Lung microvascular endothelial cell (primary cell): ENCODE results near the gene KIRREL3. TPM values are rescaled to one million over a fixed set of nuclear protein-coding genes. Genes with fewer than 3 reads are reported as not detected.
A peak's percentile ranks its signal among the peaks of the same experiment; 100 is the strongest.

Experiments
- DNase-seq, 2 donors: peaks; one replicate each; pipeline versions ENCODE4 v3.0.0 to v3.0.0-alpha.2; 2010; ENCODE audit warnings: low read depth in 2 of 2
- total RNA-seq: library from RNA; depleted of rRNA; stranded (reverse); fragments of >200 nt; gene quantifications from 2 replicates; pipeline ENCODE4 v1.2.1, GENCODE V29; 2014

KIRREL3 gene
- total RNA-seq, 1 donor from 2014 or later, result under 0.01 TPM

DNA sequence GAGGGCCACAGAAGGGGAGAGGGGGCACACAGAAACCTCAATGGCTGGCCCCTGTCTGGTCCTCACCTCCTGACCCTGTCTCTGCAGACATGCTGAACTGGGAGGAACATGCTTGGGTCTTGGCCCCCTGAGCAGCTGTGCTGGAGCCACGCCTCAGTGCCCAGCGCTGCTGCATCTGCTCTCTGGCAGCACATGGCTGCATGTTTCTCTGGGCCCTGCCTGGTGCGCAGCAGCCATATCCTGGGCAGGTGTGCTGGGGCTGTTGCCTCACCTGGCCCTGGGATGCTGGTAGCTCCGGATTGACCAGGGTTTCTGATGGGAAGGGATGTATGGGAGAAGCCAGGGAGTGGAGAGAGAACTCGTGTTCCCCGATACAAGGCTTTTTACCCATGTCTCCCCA lies 397.1 kb downstream of the KIRREL3 start:
- no peak for DNase-seq

- DNase-seq, result no peak
These were observed 397.6 kb downstream of the KIRREL3 start for GRCh38 chr11:126602993-126603392.

DNA sequence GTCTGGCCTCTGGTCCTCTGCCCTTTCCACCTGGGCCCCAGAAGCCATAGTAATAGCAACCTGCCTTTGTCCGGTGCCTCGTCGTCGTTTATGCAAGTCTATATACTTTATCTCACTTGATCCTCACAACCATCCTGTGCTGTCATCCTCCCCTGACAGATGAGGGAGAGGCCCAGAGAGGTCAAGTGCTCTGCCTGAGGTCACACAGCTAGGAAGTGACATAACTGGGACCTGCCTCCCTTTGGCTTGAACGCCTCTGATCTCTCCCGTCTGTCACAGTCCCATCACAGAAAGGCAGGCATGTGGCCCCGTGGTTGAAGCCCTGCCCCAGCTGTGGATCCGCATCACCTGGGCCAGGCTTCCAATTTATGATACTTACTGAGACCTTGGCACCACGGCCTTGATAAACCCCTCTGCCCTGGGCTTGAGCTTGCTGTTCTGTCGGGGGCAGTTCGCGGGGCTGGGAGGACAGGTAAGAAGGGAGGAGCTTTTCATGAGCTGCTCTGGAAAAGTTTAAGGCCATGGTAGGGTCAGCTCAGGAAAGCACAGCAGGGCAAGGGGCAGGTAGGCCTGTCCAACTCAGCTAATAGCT lies 398.1 kb downstream of the KIRREL3 start:
- DNase-seq, result no peak

DNA sequence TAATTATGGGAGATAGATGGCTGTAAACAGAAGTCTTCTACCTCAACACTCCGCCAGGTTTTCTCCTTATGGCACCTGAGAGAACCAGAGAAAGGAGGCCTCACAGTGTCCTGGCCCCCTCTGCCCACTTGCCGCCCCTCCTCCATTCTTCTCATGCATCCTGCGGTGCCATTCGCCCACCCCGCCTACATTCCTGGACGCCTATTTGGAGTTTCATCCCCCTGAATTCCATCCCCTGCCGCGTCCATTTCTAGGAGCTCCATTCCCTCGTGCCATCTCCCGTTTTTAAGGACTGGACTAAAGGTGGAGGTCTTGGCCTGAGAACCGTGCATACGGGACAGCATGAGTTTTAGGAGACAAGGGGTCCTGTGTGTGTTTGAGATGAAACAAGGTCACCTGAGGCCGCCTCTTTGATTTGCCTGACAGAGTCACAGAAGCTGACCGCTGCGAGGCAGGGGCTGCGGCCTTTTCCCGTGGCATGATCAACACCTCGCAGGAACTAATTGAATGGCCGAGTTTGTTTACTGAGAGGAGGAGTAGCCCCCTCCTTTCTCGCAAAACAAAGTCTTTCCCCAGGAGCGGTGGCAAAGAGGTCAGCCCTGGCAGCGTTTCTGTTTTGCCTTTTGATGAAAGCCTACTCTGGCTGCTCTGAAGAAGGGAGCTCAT lies 398.9 kb downstream of the KIRREL3 start:
- no peak for DNase-seq

GRCh38 chr11:126601136-126601535 lies 399.4 kb downstream of the KIRREL3 start:
- DNase-seq, result no peak

DNA sequence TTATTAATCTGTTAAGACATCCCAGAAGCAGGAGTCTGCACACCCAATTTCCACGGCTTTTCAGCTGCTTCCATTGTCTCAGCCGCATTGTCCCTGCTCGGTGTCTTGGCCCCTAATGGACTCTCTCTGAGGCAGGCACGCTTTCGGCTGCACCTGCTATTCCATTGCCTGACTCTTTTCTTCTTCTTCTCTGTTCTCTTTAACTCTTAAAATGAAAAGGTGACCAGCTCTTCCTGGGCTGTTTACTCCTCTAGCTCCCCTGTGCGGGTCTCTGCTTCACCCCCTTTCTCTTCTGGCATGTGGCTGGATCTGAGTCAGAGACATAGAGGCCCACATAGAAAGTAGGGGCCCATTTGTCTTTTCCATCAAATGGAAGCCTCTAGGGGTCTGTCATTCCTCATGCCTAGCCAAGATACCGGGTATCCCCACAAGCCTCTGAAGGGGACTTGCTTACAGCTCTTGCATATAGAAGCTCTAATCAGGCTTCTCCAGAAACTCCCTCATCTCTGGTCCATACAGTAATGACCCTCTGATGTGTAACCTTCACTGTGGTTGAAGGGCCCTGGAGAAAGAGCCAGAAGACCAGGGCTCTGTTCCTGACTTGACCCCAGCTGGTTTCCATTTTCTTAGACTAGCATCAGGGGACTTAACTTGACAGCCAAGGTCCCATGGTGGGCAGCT lies 401.2 kb downstream of the KIRREL3 start:
- DNase-seq, result no peak

GRCh38 chr11:126598344-126599216 lies 402.0 kb downstream of the KIRREL3 start:
- DNase-seq, result no peak

- DNase-seq, result no peak
These were observed 403.5 kb downstream of the KIRREL3 start for GRCh38 chr11:126597041-126597440.

GRCh38 chr11:126596474-126596873 lies 404.1 kb downstream of the KIRREL3 start:
- no peak for DNase-seq

DNA sequence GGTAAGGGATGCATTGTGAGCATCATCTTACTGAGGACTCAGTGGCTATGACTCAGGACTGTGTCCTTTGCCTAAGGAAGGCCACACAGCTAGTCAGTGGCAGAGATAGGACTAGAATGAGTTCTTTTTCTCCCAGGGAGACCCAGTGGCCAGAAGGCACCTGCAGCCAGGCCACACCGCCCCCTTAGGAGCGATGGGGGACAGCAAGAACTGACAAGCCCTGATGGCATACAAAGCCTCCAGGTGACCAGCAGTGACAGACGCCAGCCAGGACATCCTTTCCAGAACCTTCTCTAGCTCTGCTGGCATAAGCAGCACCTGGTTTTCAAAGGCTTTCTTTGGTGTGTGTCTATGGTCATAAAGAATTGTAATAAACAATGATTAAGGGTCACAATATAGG lies 405.0 kb downstream of the KIRREL3 start:
- no peak for DNase-seq

DNA sequence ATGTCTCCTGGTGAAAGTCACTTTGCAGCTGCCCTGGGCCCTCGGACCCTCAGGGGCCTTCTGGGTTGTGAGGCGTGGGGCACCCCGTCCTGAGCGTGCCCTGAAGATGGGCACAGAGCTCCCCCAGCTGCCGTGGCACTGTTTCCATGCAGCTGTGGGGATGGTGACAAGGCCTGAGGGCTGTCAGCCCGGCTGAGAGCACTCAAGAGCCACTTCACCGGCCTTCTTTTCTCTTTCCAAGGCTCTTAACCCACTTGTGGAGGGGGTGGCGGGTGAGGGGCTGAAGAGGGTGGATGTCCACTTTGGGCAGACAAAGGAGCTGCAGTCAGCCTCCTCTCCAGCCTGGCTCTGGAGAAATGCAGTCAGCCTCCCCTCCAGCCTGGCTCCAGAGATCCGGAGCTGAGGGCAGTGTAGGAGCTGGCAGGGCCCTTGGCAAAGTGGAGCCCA lies 405.6 kb downstream of the KIRREL3 start:
- DNase-seq, result no peak

GRCh38 chr11:126592496-126593410 lies 407.8 kb downstream of the KIRREL3 start:
- DNase-seq, result no peak

DNA sequence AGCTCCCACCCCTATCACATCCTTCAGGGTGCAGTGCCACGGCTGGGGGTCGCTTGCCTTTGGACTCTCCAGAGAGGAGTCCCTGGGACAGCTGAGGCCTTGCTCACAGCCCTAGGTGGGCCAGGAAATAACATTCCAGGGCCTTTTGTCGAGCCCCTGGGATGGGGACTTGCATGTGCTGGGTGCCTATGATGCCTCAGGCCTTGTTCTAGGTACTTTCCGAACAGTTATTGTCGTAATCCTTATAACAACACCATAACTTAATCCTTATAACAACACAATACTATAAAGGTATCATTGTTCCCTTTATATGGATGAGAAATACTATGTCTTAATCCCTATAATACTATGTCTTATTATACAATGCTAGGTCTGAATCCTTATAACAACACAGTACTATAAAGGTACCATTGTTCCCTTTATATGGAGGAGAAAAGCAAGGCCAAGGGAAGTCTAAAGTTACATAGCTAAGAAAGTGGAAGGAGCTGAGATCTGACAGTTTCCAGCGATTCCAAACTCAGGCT lies 408.5 kb downstream of the KIRREL3 start:
- no peak for DNase-seq

- DNase-seq, result no peak
These were observed 411.1 kb downstream of the KIRREL3 start for GRCh38 chr11:126589492-126589803.

GRCh38 chr11:126588630-126589491 lies 411.7 kb downstream of the KIRREL3 start:
- no peak for DNase-seq

- no peak for DNase-seq
These were observed 413.0 kb downstream of the KIRREL3 start for GRCh38 chr11:126587541-126587940.

- peak; percentile 84 to 96 for DNase-seq
These were observed 414.6 kb downstream of the KIRREL3 start for GRCh38 chr11:126585774-126586491.

GRCh38 chr11:126585388-126585773 lies 415.2 kb downstream of the KIRREL3 start:
- DNase-seq, result no peak
